GM13976 (cell line): ENCODE results near the gene DHRS13.

ENCODE experiments used
- DNase-seq: peaks from one replicate; pipeline ENCODE4 v3.0.0; 2012; ENCODE audit warnings: low spot score
- CTCF ChIP-seq: IDR thresholded peaks from 2 replicates; pipeline ENCODE4 v1.5.1; 2012; ENCODE audit warnings: borderline replicate concordance, mild to moderate bottlenecking; ENCODE audit not compliant: insufficient read depth; ENCODE audit errors: extremely low read depth, missing control alignments, control extremely low read depth
- in situ Hi-C: fragments of 300-500 bp; cut with MboI; formaldehyde crosslinking; loops from one replicate; pipeline ENCODE4 v1.12.0; 2022; ENCODE audit warnings: low sequenced_read_pairs, mixed read lengths, inconsistent platforms; ENCODE audit not compliant: unreplicated experiment

Gene DHRS13

GRCh38 chr17:28925912-28926365 is 23.1 kb upstream of the DHRS13 start:
- DNase-seq = peak; percentile 49
- in situ Hi-C loops = no loop called here
- no peak for TF ChIP-seq CTCF

GRCh38 chr17:28920201-28920600 is 17.3 kb upstream of the DHRS13 start:
- in situ Hi-C loops = no loop called here
- DNase-seq = no peak
- no peak for TF ChIP-seq CTCF

- TF ChIP-seq CTCF = no peak
- DNase-seq = no peak
- in situ Hi-C loops = no loop called here
These were observed 15.4 kb upstream of the DHRS13 start for GRCh38 chr17:28918295-28918694.

GRCh38 chr17:28917465-28917864 is 14.6 kb upstream of the DHRS13 start:
- in situ Hi-C loops = no loop called here
- no peak for TF ChIP-seq CTCF
- DNase-seq = no peak

- in situ Hi-C loops = no loop called here
- no peak for TF ChIP-seq CTCF
- DNase-seq = no peak
These were observed 14.2 kb upstream of the DHRS13 start for GRCh38 chr17:28917029-28917428.

- in situ Hi-C loops = no loop called here
- peak; percentile 49 for DNase-seq
- peak; percentile 48 for TF ChIP-seq CTCF
These were observed 13.5 kb upstream of the DHRS13 start for GRCh38 chr17:28916302-28916934.
